ENCODE results near the gene RFPL2.
"Not testable (repeated sequence)": the region's sequence is repeated elsewhere in the genome, so short reads cannot be mapped to it uniquely, and the experiment has no call there.

The RFPL2 gene

DNA sequence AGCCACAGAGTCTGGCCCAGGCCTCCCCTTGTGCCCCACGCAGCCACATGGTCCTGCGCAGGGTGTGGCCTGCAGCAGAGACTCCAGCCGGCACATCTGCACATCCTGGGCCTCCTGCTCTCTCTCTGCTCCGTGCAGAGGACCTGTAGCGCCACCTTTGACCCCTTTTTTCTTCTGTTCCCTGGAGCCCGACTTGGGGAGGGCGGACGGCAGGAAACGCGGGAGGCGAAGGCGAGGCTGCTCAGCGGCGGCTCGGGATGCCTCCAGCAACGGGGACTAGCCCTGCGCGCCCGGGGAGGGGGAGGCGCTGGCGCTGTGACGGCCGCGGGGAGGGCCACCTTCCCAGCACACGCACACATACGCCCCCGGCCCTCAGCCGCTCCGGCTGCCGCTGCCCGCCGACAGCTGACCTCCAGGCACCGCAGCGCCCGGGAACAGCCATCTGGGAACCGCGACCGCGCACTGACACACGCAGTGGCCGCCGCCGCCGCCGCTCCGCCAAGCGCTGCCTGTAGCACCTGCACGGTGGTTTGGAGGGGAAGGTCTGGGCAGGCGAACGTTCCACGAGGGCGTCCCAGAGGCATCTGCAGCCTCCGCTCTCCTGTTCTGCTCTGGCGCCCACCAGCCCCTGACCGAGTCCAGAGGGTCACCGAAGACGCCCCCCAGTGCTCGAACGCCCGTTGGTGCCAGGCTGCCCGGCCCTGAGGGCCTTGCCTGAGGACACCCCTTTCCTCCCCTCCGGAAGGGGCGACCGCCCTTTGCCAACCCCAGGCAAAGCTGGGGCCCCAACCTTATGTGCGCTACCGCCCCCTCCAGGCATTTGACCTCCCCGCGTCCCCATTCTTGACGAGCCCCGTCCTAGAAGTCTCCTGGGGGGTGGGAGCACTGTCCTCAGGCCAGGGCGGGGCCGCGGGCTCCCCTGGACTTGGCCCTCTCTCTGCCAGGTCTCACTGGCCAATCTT is 28.9 kb downstream of the RFPL2 start:
- no peak for DNase-seq (ENCODE audit: low read depth, low spot score)
- H3K4me3 ChIP-seq (ENCODE audit: low read length) = no peak overlapping the region

DNA sequence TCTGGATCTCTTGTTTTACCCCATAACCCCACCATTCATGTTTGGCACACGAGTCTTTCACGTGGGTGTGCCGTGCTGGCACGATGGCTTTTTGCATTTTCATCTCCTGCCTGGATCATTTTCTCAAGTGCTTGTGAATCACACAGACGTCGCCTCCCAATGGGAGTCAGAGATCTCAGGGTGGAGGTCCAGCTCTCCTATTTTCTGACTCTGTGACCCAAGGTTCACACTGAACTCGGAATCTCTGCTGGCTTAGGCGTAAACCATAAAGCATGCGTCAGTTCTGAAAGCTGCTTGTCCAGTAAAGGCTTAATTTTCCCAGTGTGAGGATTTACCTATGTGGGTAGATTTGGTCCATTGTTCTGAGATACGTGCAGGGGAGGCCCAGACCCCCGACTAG is 29.8 kb downstream of the RFPL2 start:
- H3K4me3 ChIP-seq (ENCODE audit: low read length) = no peak overlapping the region
- DNase-seq (ENCODE audit: low read depth, low spot score) = no peak

DNA sequence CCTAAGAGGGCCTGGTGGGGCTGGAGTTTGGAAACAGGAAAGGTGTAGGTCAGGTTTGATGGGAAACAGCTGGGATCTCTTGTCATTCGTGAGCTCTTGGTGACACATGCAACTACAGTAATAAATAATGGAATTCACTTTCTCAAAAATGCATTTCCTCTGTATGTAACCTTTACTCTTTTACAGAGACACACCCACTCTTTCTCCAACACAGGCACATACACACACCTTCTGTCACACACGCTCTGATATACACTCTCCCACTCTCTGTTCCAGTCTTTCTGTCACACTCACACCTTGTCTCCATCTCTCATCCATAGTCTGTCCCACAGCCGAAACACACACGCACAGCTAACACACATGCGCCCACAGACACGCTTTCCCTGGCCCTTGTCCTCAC is 39.2 kb downstream of the RFPL2 start:
- H3K4me3 ChIP-seq (ENCODE audit: low read length) = no peak overlapping the region
- DNase-seq (ENCODE audit: low read depth, low spot score) = no peak

DNA sequence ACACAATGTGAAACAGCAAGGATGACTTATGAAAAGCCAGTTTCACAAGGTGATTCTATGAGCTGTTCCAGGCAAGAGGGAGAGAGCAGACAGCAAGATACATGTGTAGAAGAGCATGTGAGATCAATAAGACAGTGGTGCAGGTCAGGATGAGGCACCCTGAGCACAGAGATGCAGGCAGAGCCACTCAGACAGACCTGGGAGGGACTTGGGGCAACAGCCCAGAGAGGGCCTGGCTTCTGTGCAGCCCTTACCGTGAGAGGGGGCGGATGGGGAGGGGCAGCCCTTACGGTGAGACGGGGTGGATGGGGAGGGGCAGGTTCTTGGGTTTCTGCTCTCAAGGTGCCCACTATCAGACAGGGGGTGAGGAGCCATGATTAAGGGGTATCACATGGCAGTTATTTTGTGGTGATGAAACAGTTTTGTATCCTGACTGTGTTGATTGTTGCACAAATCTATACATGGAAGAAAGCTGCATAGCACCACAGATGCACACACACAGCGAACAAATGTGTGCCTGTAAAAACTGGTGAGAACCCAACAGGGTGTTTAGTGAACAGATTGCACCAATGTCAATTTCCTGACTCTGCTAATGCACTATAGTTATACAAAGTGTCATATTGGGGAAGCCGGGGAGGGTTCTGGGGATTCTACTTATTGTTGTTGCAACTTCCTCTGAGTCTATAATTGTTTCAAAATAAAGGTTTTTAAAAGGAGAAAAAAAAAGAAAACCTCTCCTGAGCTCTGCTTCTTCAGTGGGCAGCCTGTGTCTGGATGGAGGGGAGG is 40.6 kb downstream of the RFPL2 start:
- H3K4me3 ChIP-seq (ENCODE audit: low read length) = no peak overlapping the region
- no peak for DNase-seq (ENCODE audit: low read depth, low spot score)

GRCh38 chr22:32160411-32160810 is 44.5 kb downstream of the RFPL2 start:
- DNase-seq (ENCODE audit: low read depth, low spot score); H3K4me3 ChIP-seq (ENCODE audit: low read length): not testable (repeated sequence)

DNA sequence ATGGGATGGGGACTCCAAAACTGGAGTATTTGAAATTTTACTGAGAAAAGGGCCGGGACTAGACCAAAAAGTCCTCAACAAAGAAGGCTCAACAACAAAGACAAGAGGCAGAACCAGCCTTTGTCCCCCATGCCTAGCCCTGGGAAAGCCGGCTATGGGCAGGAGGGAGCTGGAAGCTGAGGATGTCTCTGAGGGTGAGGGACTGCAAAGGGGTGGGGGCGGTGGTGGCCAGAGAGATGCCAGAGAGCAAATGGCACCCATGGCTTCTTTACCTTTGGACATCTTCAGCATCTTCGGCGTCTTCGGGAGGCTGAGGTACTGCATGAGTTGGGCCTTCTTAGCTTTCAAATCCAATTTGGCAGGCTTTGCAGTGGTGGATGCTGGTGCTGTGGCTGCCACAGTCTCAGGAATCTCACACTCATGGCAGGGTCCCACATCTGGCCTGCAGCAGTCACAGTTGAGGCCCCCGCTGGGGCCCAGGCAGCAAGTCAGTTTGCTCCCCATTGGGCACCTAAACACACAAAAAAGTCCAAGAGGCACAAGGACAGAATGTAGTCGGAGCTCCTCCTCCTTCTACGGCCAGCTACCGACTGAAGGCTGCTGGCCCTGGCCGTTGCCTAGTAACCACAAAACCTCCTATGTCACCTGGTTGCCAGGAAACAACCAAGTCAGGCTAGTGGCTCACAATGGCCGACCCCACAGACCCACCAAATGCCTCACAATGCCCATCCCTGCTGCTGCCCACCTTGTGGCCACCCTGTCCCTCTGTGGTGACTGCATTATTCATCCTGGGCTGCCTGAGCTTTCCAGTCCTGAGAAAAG is 46.0 kb downstream of the RFPL2 start, which contains the start of gene C22orf42:
C22orf42 (minus strand) TSS at position 592 of the 822 bp plus-strand sequence; CDS start at position 504, 88 bp downstream.
- DNase-seq (ENCODE audit: low read depth, low spot score) = no peak
- H3K4me3 ChIP-seq (ENCODE audit: low read length) = no peak within 1 kb of the TSS

DNA sequence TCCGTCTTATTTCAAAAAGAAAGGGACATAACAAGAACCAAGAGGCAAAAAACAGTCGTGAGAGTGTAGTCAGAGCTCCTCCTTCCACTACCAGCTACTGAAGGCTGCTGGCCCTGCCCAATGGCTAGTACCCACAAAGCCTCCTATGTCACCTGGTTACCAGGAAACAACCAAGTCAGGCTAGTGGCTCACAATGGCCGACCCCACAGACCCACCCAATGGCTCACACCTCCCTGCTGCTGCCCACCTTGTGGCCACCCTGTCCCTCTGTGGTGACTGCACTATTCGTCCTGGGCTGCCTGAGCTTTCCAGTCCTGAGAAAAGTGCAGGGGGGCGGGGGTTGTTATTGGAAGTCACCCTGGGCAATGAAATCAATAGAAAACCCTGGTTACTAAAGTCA is 47.2 kb downstream of the RFPL2 start:
- DNase-seq (ENCODE audit: low read depth, low spot score); H3K4me3 ChIP-seq (ENCODE audit: low read length): not testable (repeated sequence)

GRCh38 chr22:32154727-32155126 is 50.1 kb downstream of the RFPL2 start:
- not testable (repeated sequence) for DNase-seq (ENCODE audit: low read depth, low spot score); H3K4me3 ChIP-seq (ENCODE audit: low read length)

GRCh38 chr22:32151641-32152040 is 53.2 kb downstream of the RFPL2 start:
- not testable (repeated sequence) for H3K4me3 ChIP-seq (ENCODE audit: low read length); DNase-seq (ENCODE audit: low read depth, low spot score)

GRCh38 chr22:32150647-32151046 is 54.2 kb downstream of the RFPL2 start:
- DNase-seq (ENCODE audit: low read depth, low spot score); H3K4me3 ChIP-seq (ENCODE audit: low read length): not testable (repeated sequence)

DNA sequence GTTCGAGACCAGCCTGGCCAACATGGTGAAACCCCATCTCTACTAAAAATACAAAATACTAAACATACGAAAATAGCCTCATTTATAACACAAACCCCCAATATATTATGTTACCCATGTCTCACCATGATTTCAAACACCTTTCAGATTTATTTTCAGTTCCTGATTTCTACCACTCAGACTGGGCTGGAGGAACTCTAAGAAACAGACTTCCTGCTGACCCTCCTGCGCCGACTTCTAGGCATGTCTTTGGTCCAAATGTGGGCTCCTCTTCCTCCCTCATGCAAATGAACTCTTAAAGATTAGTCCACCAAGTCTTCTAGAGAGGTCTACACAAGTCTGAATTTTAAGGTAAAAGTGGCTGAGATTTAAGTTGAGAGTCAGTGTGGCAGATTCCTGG is 56.5 kb downstream of the RFPL2 start:
- not testable (repeated sequence) for DNase-seq (ENCODE audit: low read depth, low spot score); H3K4me3 ChIP-seq (ENCODE audit: low read length)

- not testable (repeated sequence) for DNase-seq (ENCODE audit: low read depth, low spot score); H3K4me3 ChIP-seq (ENCODE audit: low read length)
These were observed 57.7 kb downstream of the RFPL2 start for GRCh38 chr22:32147128-32147527.

DNA sequence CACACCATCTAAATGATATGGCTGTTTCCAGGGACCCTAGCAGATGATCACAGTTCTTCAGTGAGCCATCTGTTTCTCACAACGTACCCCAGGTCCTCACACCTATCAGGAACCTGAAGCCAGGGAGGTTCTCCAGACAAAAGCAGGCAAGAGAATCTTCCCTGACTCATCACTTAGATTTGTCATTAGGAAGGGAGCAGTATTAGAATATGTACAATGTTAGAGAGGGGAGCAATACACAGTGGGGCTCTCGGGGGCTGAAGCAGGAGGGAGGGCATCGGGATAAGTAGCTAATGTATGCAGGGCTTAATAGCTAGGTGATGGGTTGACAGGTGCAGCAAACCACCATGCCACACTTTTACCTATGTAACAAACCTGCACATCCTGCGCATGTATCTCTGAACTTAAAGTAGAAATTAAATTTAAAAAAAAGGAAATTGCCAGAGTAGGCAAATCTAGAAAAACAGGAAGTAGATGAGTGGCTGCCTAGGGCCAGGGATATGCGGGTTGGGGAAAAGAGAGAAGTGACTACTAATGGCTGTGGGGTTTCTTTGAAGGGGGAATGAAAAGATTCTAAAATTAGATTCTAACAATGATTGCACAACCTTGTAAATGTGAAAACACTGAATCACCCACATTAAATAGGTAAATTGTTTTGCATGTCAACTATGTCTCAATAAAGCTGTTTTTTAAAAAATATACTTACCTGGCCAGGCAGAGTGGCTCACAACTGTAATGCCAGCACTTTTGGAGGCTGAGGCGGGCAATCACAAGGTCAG is 60.2 kb downstream of the RFPL2 start:
- no peak overlapping the region for H3K4me3 ChIP-seq (ENCODE audit: low read length)
- DNase-seq (ENCODE audit: low read depth, low spot score) = no peak

GRCh38 chr22:32142600-32142999 is 62.3 kb downstream of the RFPL2 start:
- H3K4me3 ChIP-seq (ENCODE audit: low read length) = no peak overlapping the region
- no peak for DNase-seq (ENCODE audit: low read depth, low spot score)

- H3K4me3 ChIP-seq (ENCODE audit: low read length); DNase-seq (ENCODE audit: low read depth, low spot score): not testable (repeated sequence)
These were observed 64.2 kb downstream of the RFPL2 start for GRCh38 chr22:32140688-32141087.

All from Jurkat, Clone E6-1 (cell line).